WI38 (cell line): ENCODE results near the gene ABCG4.
A peak's percentile ranks its signal among the peaks of the same experiment; 100 is the strongest.
"Not testable (repeated sequence)": the region's sequence is repeated elsewhere in the genome, so short reads cannot be mapped to it uniquely, and the experiment has no call there.

ENCODE experiments used
- H3K4me3 ChIP-seq: 2 replicates; pipeline ENCODE4 v1.5.1; 2011; ENCODE audit warnings: low read depth, mild to moderate bottlenecking, control low read depth, low read length
- CTCF ChIP-seq: IDR thresholded peaks from 2 replicates; pipeline ENCODE4 v1.5.1; 2012; ENCODE audit warnings: low read depth, mild to moderate bottlenecking, control low read depth, low read length

The ABCG4 gene

GRCh38 chr11:119149018-119149785, at the start of gene ABCG4:
Gene ABCG4 (plus strand): TSS chr11:119149052. CDS start chr11:119149966, 914 bp downstream.
- no peak for TF ChIP-seq CTCF
- H3K4me3 ChIP-seq = peak within 1 kb of the TSS; percentile 65

GRCh38 chr11:119099711-119100110, 49.1 kb upstream of the ABCG4 start:
- H3K4me3 ChIP-seq = no peak overlapping the region
- TF ChIP-seq CTCF = no peak

- TF ChIP-seq CTCF = peak; percentile 25
- peak overlapping the region; percentile 92 for H3K4me3 ChIP-seq
Measured at GRCh38 chr11:119100246-119100970, 48.4 kb upstream of the ABCG4 start.

- TF ChIP-seq CTCF = no peak
- peak overlapping the region; percentile 92 for H3K4me3 ChIP-seq
Measured at GRCh38 chr11:119100994-119101758, 47.7 kb upstream of the ABCG4 start.

GRCh38 chr11:119101759-119102423, 47.0 kb upstream of the ABCG4 start, which contains the start of gene DPAGT1:
Gene DPAGT1 (minus strand): TSS chr11:119101853. CDS start chr11:119101655, 198 bp downstream.
- H3K4me3 ChIP-seq = peak within 1 kb of the TSS; percentile 92
- no peak for TF ChIP-seq CTCF

- not testable (repeated sequence) for H3K4me3 ChIP-seq
Measured at GRCh38 chr11:119103161-119103664, 45.6 kb upstream of the ABCG4 start.

GRCh38 chr11:119103793-119104192, 45.1 kb upstream of the ABCG4 start:
- H3K4me3 ChIP-seq = no peak overlapping the region
- no peak for TF ChIP-seq CTCF
